CD4-positive, alpha-beta T cell (primary cell): ENCODE measurements around the gene SLAMF7. TPM values are rescaled to one million over a fixed set of nuclear protein-coding genes. Genes with fewer than 3 reads are reported as not detected.

Experiments
- ATAC-seq: fragments of 200-7000 bp; cut with Tn5 transposase; one replicate; pipeline ENCODE4 v1.10.0; 2022; ENCODE audit warnings: mild to moderate bottlenecking; ENCODE audit not compliant: poor library complexity
- CTCF ChIA-PET: fragments of 350-600 bp; sonication (Branson Sonifier 250); formaldehyde crosslinking; loops from one replicate; lab custom pipeline; 2021; ENCODE audit warnings: antibody characterized with exemption, inconsistent platforms; lab: Charles Lee
- POLR2A ChIA-PET: fragments of 350-600 bp; sonication (Branson Sonifier 250); formaldehyde crosslinking; loops from one replicate; lab custom pipeline; 2021; ENCODE audit warnings: antibody characterized with exemption, inconsistent platforms; lab: Charles Lee
- DNase-seq, 14 experiments: peaks; one replicate each; pipeline ENCODE4 v3.0.0-alpha.2; 2013 to 2020; ENCODE audit warnings: mixed read lengths in 2 of 14
- H3K27ac ChIP-seq, 2 donors: one replicate each; pipeline versions ENCODE4 v1.5.1 to v1.7.0; 2013; ENCODE audit warnings: low read length in 2 of 2, low read depth in 1 of 2, mild to moderate bottlenecking in 1 of 2
- H3K27me3 ChIP-seq, 2 experiments: 1 replicate in 1 of 2; 2 replicates in 1 of 2; pipeline versions ENCODE4 v1.6.1 to v1.7.0; 2013; ENCODE audit warnings: low read length in 2 of 2, control low read depth in 1 of 2, mild to moderate bottlenecking in 1 of 2, moderate library complexity in 1 of 2; ENCODE audit not compliant: insufficient read depth in 2 of 2, control insufficient read depth in 1 of 2
- H3K36me3 ChIP-seq: one replicate; pipeline ENCODE4 v1.6.1; 2013; ENCODE audit warnings: low read length, control low read depth; ENCODE audit not compliant: insufficient read depth
- H3K4me1 ChIP-seq: one replicate; pipeline ENCODE4 v1.6.1; 2013; ENCODE audit warnings: low read length, control low read depth; ENCODE audit not compliant: insufficient read depth
- H3K4me3 ChIP-seq: one replicate; pipeline ENCODE4 v1.5.1; 2013; ENCODE audit warnings: mild to moderate bottlenecking, low read length, moderate library complexity
- H3K9me3 ChIP-seq, 2 experiments: 1 replicate in 1 of 2; 2 replicates in 1 of 2; pipeline versions ENCODE4 v1.6.1 to v1.7.0; 2013; ENCODE audit warnings: low read length in 2 of 2, mild to moderate bottlenecking in 2 of 2, control low read depth in 1 of 2, moderate library complexity in 1 of 2; ENCODE audit not compliant: control insufficient read depth in 1 of 2, insufficient read depth in 1 of 2
- H3K27ac Mint-ChIP-seq: one replicate; pipeline ENCODE4 v1.8.0; 2020; ENCODE audit warnings: mixed read lengths
- H3K27me3 Mint-ChIP-seq: one replicate; pipeline ENCODE4 v1.8.0; 2021; ENCODE audit warnings: mixed read lengths
- H3K36me3 Mint-ChIP-seq: one replicate; pipeline ENCODE4 v1.8.0; 2021; ENCODE audit warnings: low read depth, mixed read lengths
- H3K4me1 Mint-ChIP-seq: one replicate; pipeline ENCODE4 v1.8.0; 2021; ENCODE audit warnings: low read depth, mixed read lengths
- H3K4me3 Mint-ChIP-seq: one replicate; pipeline ENCODE4 v1.8.0; 2020; ENCODE audit warnings: mild to moderate bottlenecking, mixed read lengths
- H3K9me3 Mint-ChIP-seq: one replicate; pipeline ENCODE4 v1.8.0; 2020; ENCODE audit warnings: mixed read lengths
- intact Hi-C, 2 experiments: fragments of 100-400 bp; cut with DNase I in 1 of 2; cut with micrococcal nuclease in 1 of 2; formaldehyde crosslinking; loops; one replicate each; pipeline versions ENCODE4 v1.15.1 to v1.9.0; 2023 to 2025; cut with DNase I, micrococcal nuclease
- total RNA-seq, 174 experiments: library from RNA in 2 of 174; stranded (reverse) in 2 of 174; gene quantifications; one replicate each; pipeline ENCODE4 v1.2.3 and lab custom pipeline; 2021 to 2026
- TF ChIP-seq, protein P1 (sequence below): fragments of 200-600 bp; IDR thresholded peaks from one replicate; pipeline ENCODE4 v1.8.0; 2022; ENCODE audit warnings: antibody characterized with exemption, mild to moderate bottlenecking

SLAMF7 gene
- total RNA-seq, 2 experiments from 2014 or later: 0.69 to 0.78 TPM

DNA sequence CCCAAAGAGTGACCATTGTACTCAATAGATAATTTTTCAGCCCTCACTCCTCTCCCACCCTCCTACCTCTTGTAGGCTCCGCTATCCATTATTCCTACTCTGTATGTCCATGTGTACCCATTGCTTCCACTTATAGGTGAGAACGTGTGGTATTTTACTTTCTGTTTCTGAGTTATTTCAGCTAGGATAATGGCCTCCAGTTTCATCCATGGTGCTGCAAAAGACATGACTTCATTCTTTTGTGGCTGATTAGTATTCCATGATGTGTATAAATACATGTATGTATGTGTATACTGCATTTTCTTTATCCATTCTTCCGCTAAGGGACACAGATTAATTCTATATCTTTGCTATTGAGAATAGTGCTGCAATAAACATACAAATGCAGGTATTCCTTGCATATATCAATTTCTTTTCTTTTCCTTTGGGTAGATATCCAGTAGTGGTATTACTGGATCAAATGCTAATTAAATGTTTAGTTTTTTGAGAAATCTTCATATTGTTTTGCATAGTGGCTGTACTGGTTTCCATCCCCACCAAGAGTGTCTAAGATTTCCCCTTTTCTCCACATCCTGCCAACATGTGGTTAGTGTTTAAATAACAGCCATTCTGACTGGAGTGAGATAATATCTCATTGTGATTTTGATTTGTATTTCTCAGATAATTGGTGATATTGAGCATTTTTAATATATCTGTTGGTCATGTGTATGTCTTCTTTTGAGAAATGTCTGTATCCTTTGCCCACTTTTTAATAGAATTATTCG lies 61.8 kb downstream of the SLAMF7 start:
- peak overlapping the region; percentile 20 to 88 for H3K27ac ChIP-seq
- POLR2A ChIA-PET: interaction anchor here (1.1 to 1.2 kb wide), 3 partner anchors 32 to 121 kb away, joined by 3 to 5 read pairs (median 3); no protein-coding TSS in a partner anchor
- CTCF ChIA-PET: interaction anchor here (0.7 to 1.5 kb wide), 4 partner anchors 21 to 74 kb away, joined by 3 to 5 read pairs (median 4); no protein-coding TSS in a partner anchor
- peaks cover 0 to 9% of the 10 kb centered on the region in 2 experiments for H3K9me3 ChIP-seq
- Mint-ChIP-seq H3K4me1 (peaks cover 84% of the 10 kb centered on the region), H3K9me3 (no peaks in the 10 kb centered on the region), H3K36me3 (peaks cover 93% of the 10 kb centered on the region), H3K4me3 (peak overlapping the region; percentile 97), H3K27me3 (no peaks in the 10 kb centered on the region), H3K27ac (peak overlapping the region; percentile 92)
- peaks cover 56% of the 10 kb centered on the region for H3K36me3 ChIP-seq
- peaks cover 47% of the 10 kb centered on the region for H3K4me1 ChIP-seq
- H3K27me3 ChIP-seq: no peaks in the 10 kb centered on the region
- peak overlapping the region; percentile 74 for H3K4me3 ChIP-seq
- DNase-seq (peak in 3 of 14 experiments; percentile 66 to 75 (median 69)), ATAC-seq (peak; percentile 28)
- intact Hi-C loops: no loop called here
- TF ChIP-seq, protein P1, sequence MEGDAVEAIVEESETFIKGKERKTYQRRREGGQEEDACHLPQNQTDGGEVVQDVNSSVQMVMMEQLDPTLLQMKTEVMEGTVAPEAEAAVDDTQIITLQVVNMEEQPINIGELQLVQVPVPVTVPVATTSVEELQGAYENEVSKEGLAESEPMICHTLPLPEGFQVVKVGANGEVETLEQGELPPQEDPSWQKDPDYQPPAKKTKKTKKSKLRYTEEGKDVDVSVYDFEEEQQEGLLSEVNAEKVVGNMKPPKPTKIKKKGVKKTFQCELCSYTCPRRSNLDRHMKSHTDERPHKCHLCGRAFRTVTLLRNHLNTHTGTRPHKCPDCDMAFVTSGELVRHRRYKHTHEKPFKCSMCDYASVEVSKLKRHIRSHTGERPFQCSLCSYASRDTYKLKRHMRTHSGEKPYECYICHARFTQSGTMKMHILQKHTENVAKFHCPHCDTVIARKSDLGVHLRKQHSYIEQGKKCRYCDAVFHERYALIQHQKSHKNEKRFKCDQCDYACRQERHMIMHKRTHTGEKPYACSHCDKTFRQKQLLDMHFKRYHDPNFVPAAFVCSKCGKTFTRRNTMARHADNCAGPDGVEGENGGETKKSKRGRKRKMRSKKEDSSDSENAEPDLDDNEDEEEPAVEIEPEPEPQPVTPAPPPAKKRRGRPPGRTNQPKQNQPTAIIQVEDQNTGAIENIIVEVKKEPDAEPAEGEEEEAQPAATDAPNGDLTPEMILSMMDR: no peak

DNA sequence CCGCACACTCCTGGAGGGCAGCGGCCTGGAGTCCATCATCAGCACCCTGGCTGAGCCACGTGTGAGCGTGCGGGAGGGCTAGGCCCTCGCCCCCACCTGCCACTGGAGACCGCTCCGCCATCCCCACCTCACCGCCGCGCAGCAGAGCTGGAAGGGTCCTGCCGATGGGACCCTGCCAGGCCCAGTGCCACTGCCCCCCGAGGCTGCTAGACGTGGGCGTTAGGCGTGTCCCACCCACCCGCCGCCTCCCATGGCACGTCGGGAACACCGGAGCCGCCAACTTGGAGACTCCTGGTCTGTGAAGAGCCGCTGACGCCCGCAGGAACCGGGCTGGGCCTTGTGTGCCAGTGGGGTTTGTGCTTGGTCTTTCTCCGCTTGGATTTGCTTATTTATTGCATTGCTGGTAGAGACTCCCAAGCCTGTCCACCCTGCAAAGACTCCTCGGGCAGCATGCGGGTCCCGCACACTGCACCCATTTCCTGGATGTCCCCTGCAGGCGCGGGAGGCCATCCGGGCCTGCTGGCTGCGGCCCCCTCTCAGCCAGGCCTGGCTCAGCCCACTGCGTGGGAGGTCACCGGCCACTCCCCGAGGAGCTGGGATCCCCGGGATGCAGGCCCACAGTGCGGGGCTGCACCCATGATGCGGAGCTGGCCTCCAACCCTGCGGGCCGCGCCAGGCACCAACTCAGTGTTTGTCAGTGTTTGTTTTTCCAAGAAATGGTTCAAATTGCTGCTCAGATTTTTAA lies 63.0 kb downstream of the SLAMF7 start:
- POLR2A ChIA-PET: no interaction called here
- ATAC-seq (no peak), DNase-seq (no peak)
- Histone ChIP-seq H3K27me3 (no peaks in the 10 kb centered on the region), H3K27ac (no peak overlapping the region), H3K36me3 (peaks cover 66% of the 10 kb centered on the region), H3K4me1 (peaks cover 42% of the 10 kb centered on the region), H3K4me3 (no peak overlapping the region), H3K9me3 (peaks cover 0 to 17% of the 10 kb centered on the region in 2 experiments)
- Mint-ChIP-seq H3K4me1 (peaks cover 91% of the 10 kb centered on the region), H3K27me3 (no peaks in the 10 kb centered on the region), H3K4me3 (peak overlapping the region; percentile 97), H3K27ac (peak overlapping the region; percentile 92), H3K9me3 (peaks cover 3% of the 10 kb centered on the region), H3K36me3 (peaks cover 94% of the 10 kb centered on the region)
- TF ChIP-seq, protein P1: no peak
- intact Hi-C loops: no loop called here
- CTCF ChIA-PET: interaction anchor here (1.2 kb wide), 1 partner anchor 10 kb away, joined by 3 read pairs; no protein-coding TSS in a partner anchor

Other genes with a start within 250 kb of the SLAMF7 start
- 1 to 10 TPM; 6.3 to 7.3 TPM for gene SLAMF6, start 216.0 kb upstream of the SLAMF7 start, total RNA-seq
- gene CD84, start 159.8 kb upstream of the SLAMF7 start, total RNA-seq: 10 to 100 TPM; 32.7 to 36.9 TPM
- 10 to 100 TPM; 39.4 to 39.8 TPM for gene SLAMF1, start 92.2 kb upstream of the SLAMF7 start, total RNA-seq
- 100 to 1,000 TPM; 387 to 395 TPM for gene CD48, start 27.4 kb upstream of the SLAMF7 start, total RNA-seq
- 100 to 1,000 TPM; 124 TPM for gene LY9, start 56.9 kb downstream of the SLAMF7 start, total RNA-seq
- under 1 TPM; 0.53 to 0.55 TPM for gene CD244, start 123.6 kb downstream of the SLAMF7 start, total RNA-seq
- gene ITLN1, start 145.9 kb downstream of the SLAMF7 start, total RNA-seq: not detected
- not detected for gene ITLN2, start 215.6 kb downstream of the SLAMF7 start, total RNA-seq